OCI-LY3 (cell line): ENCODE results near the gene SCUBE1.

Source experiments
- H2AFZ ChIP-seq: fragments of 200-600, 300-600 bp; shearing (Covaris generic); 2 replicates; pipeline ENCODE4 v1.6.0; 2014; ENCODE audit warnings: antibody characterized with exemption, low read depth, low read length
- H3K27ac ChIP-seq: fragments of 200-600, 300-600 bp; sonication (generic); 2 replicates; pipeline ENCODE4 v1.5.1; 2014; ENCODE audit warnings: mild to moderate bottlenecking, low read length, moderate library complexity, mixed read lengths
- H3K27me3 ChIP-seq: fragments of 200-600, 300-600 bp; sonication (generic); 2 replicates; pipeline ENCODE4 v1.6.1; 2014; ENCODE audit warnings: low read depth, low read length, mixed read lengths
- H3K36me3 ChIP-seq: fragments of 200-600, 300-600 bp; sonication (generic); replicated peaks from 2 replicates; pipeline ENCODE3; 2014; ENCODE audit warnings: low read depth, low read length, mixed read lengths
- H3K4me1 ChIP-seq: fragments of 300-600, 200-600 bp; sonication (generic); 2 replicates; pipeline ENCODE4 v1.6.1; 2014; ENCODE audit warnings: low read length, mixed read lengths
- H3K4me2 ChIP-seq: fragments of 200-600, 300-600 bp; sonication (generic); 2 replicates; pipeline ENCODE4 v1.6.1; 2014; ENCODE audit warnings: low read length, mixed read lengths
- H3K4me3 ChIP-seq: fragments of 300-600, 200-600 bp; sonication (generic); 2 replicates; pipeline ENCODE4 v1.5.1; 2014; ENCODE audit warnings: antibody characterized with exemption, mild to moderate bottlenecking, low read length, moderate library complexity
- H3K79me2 ChIP-seq: fragments of 300-600, 200-600 bp; shearing (Covaris generic); 2 replicates; pipeline ENCODE4 v1.6.1; 2014; ENCODE audit warnings: mild to moderate bottlenecking, low read length, mixed read lengths
- H3K9ac ChIP-seq: fragments of 300-600, 200-600 bp; shearing (Covaris generic); 2 replicates; pipeline ENCODE4 v1.6.0; 2014; ENCODE audit warnings: mild to moderate bottlenecking, low read length, moderate library complexity
- H3K9me3 ChIP-seq: fragments of 200-600, 300-600 bp; shearing (Covaris generic); 2 replicates; pipeline ENCODE4 v1.6.1; 2014; ENCODE audit warnings: low read length, mixed read lengths; ENCODE audit not compliant: insufficient read depth
- H4K20me1 ChIP-seq: fragments of 200-600, 300-600 bp; sonication (generic); 2 replicates; pipeline ENCODE4 v1.6.1; 2016; ENCODE audit warnings: low read length, mixed read lengths; ENCODE audit not compliant: insufficient read depth
- CTCF ChIP-seq: fragments of 200-600, 300-600 bp; sonication (generic); IDR thresholded peaks from 2 replicates; pipeline ENCODE4 v1.5.1; 2014; ENCODE audit warnings: antibody characterized with exemption, low read length, low read depth
- EZH2phosphoT487 ChIP-seq: fragments of 200-600 bp; shearing (Covaris generic); IDR thresholded peaks from 2 replicates; pipeline ENCODE4 v1.6.1; 2018; ENCODE audit warnings: antibody characterized with exemption, mixed run types, low read depth

Gene SCUBE1

GRCh38 chr22:43163241-43163795 lies 179.9 kb downstream of the SCUBE1 start:
- Histone ChIP-seq H4K20me1 (no peaks in the 10 kb centered on the region), H3K4me3 (no peak overlapping the region), H3K79me2 (no peaks in the 10 kb centered on the region), H3K36me3 (no peaks in the 10 kb centered on the region), H3K27me3 (no peaks in the 10 kb centered on the region), H2AFZ (no peak overlapping the region), H3K4me1 (no peaks in the 10 kb centered on the region), H3K9ac (no peak overlapping the region), H3K27ac (no peak overlapping the region), H3K4me2 (no peak overlapping the region), H3K9me3 (no peaks in the 10 kb centered on the region)
- TF ChIP-seq CTCF (no peak), EZH2phosphoT487 (no peak)

- TF ChIP-seq EZH2phosphoT487 (no peak), CTCF (no peak)
- Histone ChIP-seq H3K4me3 (no peak overlapping the region), H3K4me2 (no peak overlapping the region), H3K27me3 (no peaks in the 10 kb centered on the region), H3K27ac (no peak overlapping the region), H3K9ac (no peak overlapping the region), H3K9me3 (no peaks in the 10 kb centered on the region), H3K4me1 (no peaks in the 10 kb centered on the region), H2AFZ (no peak overlapping the region), H3K79me2 (no peaks in the 10 kb centered on the region), H4K20me1 (no peaks in the 10 kb centered on the region), H3K36me3 (no peaks in the 10 kb centered on the region)
Measured at GRCh38 chr22:43162412-43163150, 180.6 kb downstream of the SCUBE1 start.

- Histone ChIP-seq H3K36me3 (no peaks in the 10 kb centered on the region), H3K4me3 (no peak overlapping the region), H3K27me3 (no peaks in the 10 kb centered on the region), H3K4me1 (no peaks in the 10 kb centered on the region), H2AFZ (no peak overlapping the region), H3K9ac (no peak overlapping the region), H3K9me3 (no peaks in the 10 kb centered on the region), H3K27ac (no peak overlapping the region), H3K79me2 (no peaks in the 10 kb centered on the region), H3K4me2 (no peak overlapping the region), H4K20me1 (no peaks in the 10 kb centered on the region)
- no peak for TF ChIP-seq EZH2phosphoT487
- TF ChIP-seq CTCF = no peak
Measured at GRCh38 chr22:43160497-43161126, 182.6 kb downstream of the SCUBE1 start.

- Histone ChIP-seq H3K79me2 (no peaks in the 10 kb centered on the region), H3K4me1 (no peaks in the 10 kb centered on the region), H3K27ac (no peak overlapping the region), H3K9ac (no peak overlapping the region), H4K20me1 (no peaks in the 10 kb centered on the region), H3K36me3 (no peaks in the 10 kb centered on the region), H3K27me3 (no peaks in the 10 kb centered on the region), H3K4me3 (no peak overlapping the region), H3K4me2 (no peak overlapping the region), H2AFZ (no peak overlapping the region), H3K9me3 (no peaks in the 10 kb centered on the region)
- TF ChIP-seq CTCF (peak; percentile 37), EZH2phosphoT487 (no peak)
Measured at GRCh38 chr22:43159484-43160178, 183.5 kb downstream of the SCUBE1 start.
